Lung (tissue), 12 donors: ENCODE measurements around the gene MBP. TPM values are rescaled to one million over a fixed set of nuclear protein-coding genes. Genes with fewer than 3 reads are reported as not detected.

Experiments used
- ATAC-seq: fragments of 200-7000 bp; cut with Tn5 transposase; one replicate; pipeline ENCODE4 v1.9.1; 2020; ENCODE audit warnings: moderate number of reproducible peaks; ENCODE audit not compliant: insufficient read depth, low FRiP score
- DNase-seq, 3 donors: peaks; one replicate each; pipeline ENCODE4 v3.0.0-alpha.2; 2013 to 2017
- H3K27ac ChIP-seq, 2 donors: one replicate each; pipeline ENCODE4 v1.5.1; 2013; ENCODE audit warnings: mild to moderate bottlenecking in 2 of 2, moderate library complexity in 2 of 2, control low read depth in 1 of 2, inconsistent platforms in 1 of 2, low read depth in 1 of 2, low read length in 1 of 2
- H3K27me3 ChIP-seq, 3 donors: one replicate each; pipeline ENCODE4 v1.5.1; 2013; ENCODE audit warnings: low read length in 2 of 3; ENCODE audit not compliant: control insufficient read depth in 3 of 3, insufficient read depth in 3 of 3
- H3K36me3 ChIP-seq, 4 donors: one replicate each; pipeline ENCODE4 v1.5.1; 2013; ENCODE audit warnings: low read length in 4 of 4, mild to moderate bottlenecking in 1 of 4, moderate library complexity in 1 of 4; ENCODE audit not compliant: control insufficient read depth in 4 of 4, insufficient read depth in 4 of 4
- H3K4me1 ChIP-seq, 5 donors: one replicate each; pipeline ENCODE4 v1.5.1; 2013; ENCODE audit warnings: low read length in 5 of 5, mild to moderate bottlenecking in 2 of 5, moderate library complexity in 1 of 5; ENCODE audit not compliant: control insufficient read depth in 5 of 5, insufficient read depth in 5 of 5
- H3K4me3 ChIP-seq: one replicate; pipeline ENCODE4 v1.5.1; 2013; ENCODE audit warnings: mild to moderate bottlenecking, control low read depth, moderate library complexity
- H3K9ac ChIP-seq, 2 donors: one replicate each; pipeline ENCODE4 v1.5.1; 2013; ENCODE audit warnings: low read length in 2 of 2, control low read depth in 1 of 2; ENCODE audit not compliant: insufficient read depth in 1 of 2
- H3K9me3 ChIP-seq, 4 donors: one replicate each; pipeline ENCODE4 v1.5.1; 2013; ENCODE audit warnings: low read length in 3 of 4, mild to moderate bottlenecking in 1 of 4, moderate library complexity in 1 of 4; ENCODE audit not compliant: control insufficient read depth in 4 of 4, insufficient read depth in 3 of 4
- CTCF ChIP-seq: IDR thresholded peaks from 2 replicates; pipeline ENCODE4 v1.5.1; 2012; ENCODE audit warnings: mild to moderate bottlenecking; ENCODE audit errors: control extremely low read depth, extremely low read depth
- WGBS, 2 donors: extraction: QIAGEN DNeasy Blood & Tissue Kit; methylation state at CpG; one replicate each; pipeline ENCODE4 v1.1.7; 2013; 5-methylcytosine and 5-hydroxymethylcytosine counted together
- polyA plus RNA-seq, 2 donors: library from polyadenylated mRNA; stranded (reverse); fragments of 200-250 nt; gene quantifications; one replicate each; pipeline ENCODE4 v1.2.1, GENCODE V29; 2013
- total RNA-seq, 2 donors: library from RNA; depleted of rRNA in 1 of 2; stranded (reverse); fragments of >200 nt in 1 of 2; gene quantifications; one replicate each; pipeline ENCODE4 v1.2.1, GENCODE V29; 2014 to 2021
- donor health status: control.
- donor health status: control.
- donor health status: Bipolar disorder and iron deficiency.
- donor health status: healthy.
- donor health status: DM: yes; HTN: yes; CAD: no.

The MBP gene
- total and polyA plus RNA-seq, 4 donors, result 15.6 to 64.1 (median 30.9) TPM

GRCh38 chr18:77113361-77114151, 19.0 kb downstream of the MBP start:
- no peak overlapping the region for H3K4me3 ChIP-seq
- no peaks in the 10 kb centered on the region for H3K36me3 ChIP-seq
- H3K4me1 ChIP-seq, result peaks cover 3 to 24% (median 10%) of the 10 kb centered on the region in 5 donors
- ATAC-seq (no peak), DNase-seq (no peak)
- no peaks in the 10 kb centered on the region for H3K9me3 ChIP-seq
- H3K27ac ChIP-seq, result peak overlapping the region; percentile 40 to 72
- 82 to 86% methylated on average over 15 of the region's 15 CpGs for WGBS, 2 donors
- H3K9ac ChIP-seq, result no peak overlapping the region
- TF ChIP-seq CTCF, result no peak
- H3K27me3 ChIP-seq, result peaks cover 0 to 27% (median 0%) of the 10 kb centered on the region in 3 donors

- WGBS, 2 donors, result 85 to 91% methylated on average over 7 of the region's 7 CpGs
- Histone ChIP-seq H3K4me3 (no peak overlapping the region), H3K27ac (peak overlapping the region in 1 of 2 donors; percentile 57), H3K4me1 (peaks cover 7 to 22% (median 17%) of the 10 kb centered on the region in 5 donors), H3K9ac (no peak overlapping the region), H3K27me3 (peaks cover 0 to 27% (median 0%) of the 10 kb centered on the region in 3 donors), H3K9me3 (no peaks in the 10 kb centered on the region), H3K36me3 (no peaks in the 10 kb centered on the region)
- ATAC-seq, result no peak
- DNase-seq, result no peak
- no peak for TF ChIP-seq CTCF
These were observed 19.9 kb downstream of the MBP start for GRCh38 chr18:77112747-77113092.

GRCh38 chr18:77111951-77112746, 20.4 kb downstream of the MBP start:
- Histone ChIP-seq H3K9ac (no peak overlapping the region), H3K9me3 (no peaks in the 10 kb centered on the region), H3K4me3 (no peak overlapping the region), H3K27ac (peak overlapping the region in 1 of 2 donors; percentile 57), H3K4me1 (peaks cover 10 to 27% (median 22%) of the 10 kb centered on the region in 5 donors), H3K27me3 (peaks cover 0 to 28% (median 0%) of the 10 kb centered on the region in 3 donors), H3K36me3 (no peaks in the 10 kb centered on the region)
- WGBS, 2 donors, result 54 to 73% methylated on average over 43 of the region's 43 CpGs
- DNase-seq, result no peak
- TF ChIP-seq CTCF, result no peak
- no peak for ATAC-seq
